PC-3 (cell line): ENCODE results near the gene CARD11.

Experiments
- EZH2phosphoT487 ChIP-seq: fragments of 300-600 bp; sonication (generic); IDR thresholded peaks from 2 replicates; pipeline ENCODE4 v1.6.1; 2018; ENCODE audit warnings: mild to moderate bottlenecking, antibody characterized with exemption, low read length, borderline replicate concordance
- TF ChIP-seq, protein P1 (sequence below): fragments of 300-600 bp; sonication (generic); conservative IDR thresholded peaks from 2 replicates; pipeline ENCODE4 v1.5.1; 2017; ENCODE audit warnings: antibody characterized with exemption, low read depth, mild to moderate bottlenecking, low read length

DNA sequence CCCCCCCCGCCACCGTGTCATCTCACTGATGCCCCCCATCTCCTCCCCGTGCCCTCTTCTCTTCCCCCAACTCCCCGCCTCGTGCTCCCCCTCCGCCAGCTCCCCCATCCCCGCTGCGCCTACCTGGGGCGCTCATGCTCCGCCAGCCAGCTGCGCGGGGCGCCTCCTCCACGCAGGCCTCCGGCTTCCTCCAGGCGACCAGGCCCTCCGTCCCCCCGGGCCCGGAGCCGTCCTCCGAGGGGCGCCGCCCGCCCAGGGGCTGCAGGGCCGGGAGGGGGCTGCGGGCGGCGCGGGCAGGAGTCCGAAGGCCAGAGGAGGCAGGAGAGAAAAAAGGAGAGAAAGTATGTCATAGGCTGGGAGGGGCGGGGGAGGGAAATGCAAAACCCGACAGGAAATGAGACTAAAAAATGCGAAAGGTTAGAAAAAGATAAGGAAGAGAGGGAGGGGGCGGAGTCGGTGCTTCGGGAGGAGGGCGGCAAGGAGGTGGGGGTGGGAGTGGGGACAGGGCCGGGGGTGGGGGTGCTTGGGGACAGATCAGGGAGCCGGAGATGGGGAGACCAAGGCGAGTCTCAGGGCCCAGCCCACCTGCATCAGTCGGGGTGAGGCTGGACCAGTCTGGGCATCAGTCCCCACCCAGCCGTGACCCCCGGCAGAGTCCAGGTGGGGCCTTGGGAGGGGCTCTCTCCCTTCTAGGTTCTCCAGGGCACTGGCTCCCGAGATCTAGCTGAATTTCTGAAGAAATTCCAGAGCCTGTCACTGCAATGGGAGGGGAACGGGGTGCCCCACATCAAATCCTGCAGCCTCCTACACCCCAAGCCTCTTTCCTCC is at the start of gene CARD11:
- TF ChIP-seq, protein P1, sequence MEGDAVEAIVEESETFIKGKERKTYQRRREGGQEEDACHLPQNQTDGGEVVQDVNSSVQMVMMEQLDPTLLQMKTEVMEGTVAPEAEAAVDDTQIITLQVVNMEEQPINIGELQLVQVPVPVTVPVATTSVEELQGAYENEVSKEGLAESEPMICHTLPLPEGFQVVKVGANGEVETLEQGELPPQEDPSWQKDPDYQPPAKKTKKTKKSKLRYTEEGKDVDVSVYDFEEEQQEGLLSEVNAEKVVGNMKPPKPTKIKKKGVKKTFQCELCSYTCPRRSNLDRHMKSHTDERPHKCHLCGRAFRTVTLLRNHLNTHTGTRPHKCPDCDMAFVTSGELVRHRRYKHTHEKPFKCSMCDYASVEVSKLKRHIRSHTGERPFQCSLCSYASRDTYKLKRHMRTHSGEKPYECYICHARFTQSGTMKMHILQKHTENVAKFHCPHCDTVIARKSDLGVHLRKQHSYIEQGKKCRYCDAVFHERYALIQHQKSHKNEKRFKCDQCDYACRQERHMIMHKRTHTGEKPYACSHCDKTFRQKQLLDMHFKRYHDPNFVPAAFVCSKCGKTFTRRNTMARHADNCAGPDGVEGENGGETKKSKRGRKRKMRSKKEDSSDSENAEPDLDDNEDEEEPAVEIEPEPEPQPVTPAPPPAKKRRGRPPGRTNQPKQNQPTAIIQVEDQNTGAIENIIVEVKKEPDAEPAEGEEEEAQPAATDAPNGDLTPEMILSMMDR = no peak
- no peak for TF ChIP-seq EZH2phosphoT487
